Gastrocnemius medialis (tissue), 4 donors: Measurements from ENCODE around the gene KCNC4.

Source experiments
- CTCF ChIP-seq, 5 experiments: fragments of 450-650 bp in 3 of 5; fragments of 200-600 bp in 2 of 5; sonication (generic) in 2 of 5; IDR thresholded peaks in 4 of 5; conservative IDR thresholded peaks in 1 of 5; 1 replicate in 4 of 5; 2 replicates in 1 of 5; pipeline ENCODE4 v1.5.1; 2016 to 2019; ENCODE audit warnings: antibody characterized with exemption in 5 of 5, mild to moderate bottlenecking in 3 of 5, moderate library complexity in 3 of 5
- POLR2A ChIP-seq, 2 donors: fragments of 450-650 bp; IDR thresholded peaks; one replicate each; pipeline ENCODE4 v1.6.1; 2017; ENCODE audit warnings: antibody characterized with exemption in 2 of 2, mild to moderate bottlenecking in 2 of 2, moderate library complexity in 2 of 2

- TF ChIP-seq POLR2A (IDR thresholded peaks at IDR 0.05) (no peak), CTCF (IDR thresholded peaks at IDR 0.05 in 4 of 5, conservative IDR thresholded peaks at IDR 0.05 in 1 of 5) (no peak)
These were observed 25.9 kb downstream of the KCNC4 start for GRCh38 chr1:110235834-110236682.
